SJSA1 (cell line): Measurements from ENCODE around the gene SEMA3G. TPM values are rescaled to one million over a fixed set of nuclear protein-coding genes. Genes with fewer than 3 reads are reported as not detected.
A peak's percentile ranks its signal among the peaks of the same experiment; 100 is the strongest.

Experiments
- DNase-seq, 2 experiments: peaks; one replicate each; pipeline ENCODE4 v3.0.0-alpha.2; 2015 to 2020; ENCODE audit warnings: low spot score in 2 of 2, low read depth in 1 of 2
- H3K27ac ChIP-seq: fragments of 250-450 bp; sonication (Bioruptor Pico); 2 replicates; pipeline ENCODE4 v1.5.1; 2020; ENCODE audit warnings: mild to moderate bottlenecking, moderate library complexity
- H3K27me3 ChIP-seq: fragments of 250-450 bp; sonication (Bioruptor Pico); replicated peaks from 2 replicates; pipeline ENCODE4 v1.5.1; 2020; ENCODE audit warnings: mild to moderate bottlenecking, moderate library complexity
- H3K36me3 ChIP-seq: fragments of 250-450 bp; sonication (Bioruptor Pico); 2 replicates; pipeline ENCODE4 v1.5.1; 2020; ENCODE audit warnings: mild to moderate bottlenecking
- H3K4me1 ChIP-seq: fragments of 250-450 bp; sonication (Bioruptor Pico); replicated peaks from 2 replicates; pipeline ENCODE4 v1.6.1; 2021; ENCODE audit warnings: mild to moderate bottlenecking
- H3K4me3 ChIP-seq: fragments of 250-450 bp; sonication (Bioruptor Pico); 2 replicates; pipeline ENCODE4 v1.5.1; 2020; ENCODE audit warnings: mild to moderate bottlenecking
- H3K9me3 ChIP-seq: fragments of 250-450 bp; sonication (Bioruptor Pico); replicated peaks from 2 replicates; pipeline ENCODE4 v1.5.1; 2020; ENCODE audit warnings: mild to moderate bottlenecking
- total RNA-seq: library from RNA; depleted of rRNA; stranded (reverse); fragments of >200 nt; shearing (Covaris generic); gene quantifications from 2 replicates; pipeline ENCODE4 v1.2.3, GENCODE V29; 2014

The SEMA3G gene
- total RNA-seq, 1 experiment from 2014 or later: 0.13 TPM

GRCh38 chr3:52470920-52471319, 26.0 kb upstream of the SEMA3G start:
- H3K4me3 ChIP-seq: no peak overlapping the region
- no peaks in the 10 kb centered on the region for H3K4me1 ChIP-seq
- H3K27me3 ChIP-seq: no peaks in the 10 kb centered on the region
- no peaks in the 10 kb centered on the region for H3K9me3 ChIP-seq
- H3K36me3 ChIP-seq: peaks cover 63% of the 10 kb centered on the region
- no peak overlapping the region for H3K27ac ChIP-seq
- no peak for DNase-seq

- Histone ChIP-seq H3K36me3 (peaks cover 62% of the 10 kb centered on the region), H3K9me3 (no peaks in the 10 kb centered on the region), H3K27me3 (no peaks in the 10 kb centered on the region), H3K4me1 (peaks cover 6% of the 10 kb centered on the region), H3K27ac (no peak overlapping the region), H3K4me3 (no peak overlapping the region)
- no peak for DNase-seq
These were observed 24.1 kb upstream of the SEMA3G start for GRCh38 chr3:52469001-52469400.

GRCh38 chr3:52468336-52468735, 23.4 kb upstream of the SEMA3G start:
- no peaks in the 10 kb centered on the region for H3K27me3 ChIP-seq
- DNase-seq: no peak
- peaks cover 56% of the 10 kb centered on the region for H3K36me3 ChIP-seq
- no peak overlapping the region for H3K27ac ChIP-seq
- H3K4me3 ChIP-seq: no peak overlapping the region
- peaks cover 6% of the 10 kb centered on the region for H3K4me1 ChIP-seq
- H3K9me3 ChIP-seq: no peaks in the 10 kb centered on the region

- no peaks in the 10 kb centered on the region for H3K9me3 ChIP-seq
- DNase-seq: no peak
- H3K36me3 ChIP-seq: peaks cover 62% of the 10 kb centered on the region
- H3K4me1 ChIP-seq: peaks cover 6% of the 10 kb centered on the region
- H3K27me3 ChIP-seq: no peaks in the 10 kb centered on the region
- H3K4me3 ChIP-seq: no peak overlapping the region
- H3K27ac ChIP-seq: no peak overlapping the region
These were observed 18.5 kb upstream of the SEMA3G start for GRCh38 chr3:52463416-52463815.

GRCh38 chr3:52461874-52462273, 17.0 kb upstream of the SEMA3G start:
- no peaks in the 10 kb centered on the region for H3K9me3 ChIP-seq
- peaks cover 68% of the 10 kb centered on the region for H3K36me3 ChIP-seq
- H3K27me3 ChIP-seq: no peaks in the 10 kb centered on the region
- no peak overlapping the region for H3K27ac ChIP-seq
- H3K4me3 ChIP-seq: no peak overlapping the region
- peaks cover 6% of the 10 kb centered on the region for H3K4me1 ChIP-seq
- DNase-seq: no peak

GRCh38 chr3:52458770-52459545, 14.1 kb upstream of the SEMA3G start:
- H3K36me3 ChIP-seq: peaks cover 48% of the 10 kb centered on the region

GRCh38 chr3:52458031-52458760, 13.3 kb upstream of the SEMA3G start:
- Histone ChIP-seq H3K36me3 (peaks cover 46% of the 10 kb centered on the region), H3K4me3 (no peak overlapping the region), H3K27me3 (no peaks in the 10 kb centered on the region), H3K9me3 (no peaks in the 10 kb centered on the region), H3K27ac (no peak overlapping the region), H3K4me1 (peaks cover 20% of the 10 kb centered on the region)
- DNase-seq: no peak

More at GRCh38 chr3:52458770-52459545, 14.1 kb upstream of the SEMA3G start:
- no peak for DNase-seq
- H3K27ac ChIP-seq: no peak overlapping the region
- H3K4me1 ChIP-seq: peaks cover 13% of the 10 kb centered on the region
- H3K27me3 ChIP-seq: no peaks in the 10 kb centered on the region
- H3K9me3 ChIP-seq: no peaks in the 10 kb centered on the region
- no peak overlapping the region for H3K4me3 ChIP-seq

GRCh38 chr3:52456800-52457183, 11.9 kb upstream of the SEMA3G start:
- no peaks in the 10 kb centered on the region for H3K27me3 ChIP-seq
- no peak for DNase-seq
- H3K4me1 ChIP-seq: peaks cover 29% of the 10 kb centered on the region
- H3K27ac ChIP-seq: no peak overlapping the region
- no peaks in the 10 kb centered on the region for H3K9me3 ChIP-seq
- H3K4me3 ChIP-seq: peak overlapping the region; percentile 88
- peaks cover 36% of the 10 kb centered on the region for H3K36me3 ChIP-seq

GRCh38 chr3:52456169-52456799, 11.4 kb upstream of the SEMA3G start:
- Histone ChIP-seq H3K4me3 (peak overlapping the region; percentile 88), H3K36me3 (peaks cover 35% of the 10 kb centered on the region), H3K4me1 (peaks cover 29% of the 10 kb centered on the region), H3K27ac (no peak overlapping the region), H3K9me3 (no peaks in the 10 kb centered on the region), H3K27me3 (no peaks in the 10 kb centered on the region)
- peak in 1 of 2 experiments; percentile 22 for DNase-seq

- Histone ChIP-seq H3K27me3 (no peaks in the 10 kb centered on the region), H3K4me3 (peak within 1 kb of the TSS; percentile 88), H3K36me3 (peaks cover 27% of the 10 kb centered on the region), H3K4me1 (peaks cover 29% of the 10 kb centered on the region), H3K27ac (peak within 1 kb of the TSS; percentile 53; the same call in 1 of the 2 replicates), H3K9me3 (no peaks in the 10 kb centered on the region)
- DNase-seq: peak; percentile 51 to 82
These were observed 10.6 kb upstream of the SEMA3G start, which contains the start of gene NISCH for GRCh38 chr3:52455283-52456168. TSS of gene NISCH (plus strand) at chr3:52455604. CDS start at chr3:52455642, 38 bp downstream.

GRCh38 chr3:52454938-52455282, 10.0 kb upstream of the SEMA3G start:
- H3K36me3 ChIP-seq: peaks cover 25% of the 10 kb centered on the region
- DNase-seq: no peak
- H3K27me3 ChIP-seq: no peaks in the 10 kb centered on the region
- no peaks in the 10 kb centered on the region for H3K9me3 ChIP-seq
- peaks cover 35% of the 10 kb centered on the region for H3K4me1 ChIP-seq
- H3K27ac ChIP-seq: no peak overlapping the region
- peak overlapping the region; percentile 88 for H3K4me3 ChIP-seq

- no peak for DNase-seq
- peaks cover 37% of the 10 kb centered on the region for H3K4me1 ChIP-seq
- H3K27ac ChIP-seq: no peak overlapping the region
- peaks cover 21% of the 10 kb centered on the region for H3K36me3 ChIP-seq
- H3K27me3 ChIP-seq: no peaks in the 10 kb centered on the region
- no peaks in the 10 kb centered on the region for H3K9me3 ChIP-seq
- peak overlapping the region; percentile 88; the same call in 1 of the 2 replicates for H3K4me3 ChIP-seq
These were observed 9.5 kb upstream of the SEMA3G start for GRCh38 chr3:52454250-52454937.
